HEK293 (cell line): ENCODE measurements around the gene SCN5A.

ENCODE experiments used
- CTCF ChIA-PET: fragments of 350-600 bp; formaldehyde crosslinking; extraction: SDS; loops from one replicate; lab custom pipeline; 2021; ENCODE audit warnings: antibody characterized with exemption; lab: Yijun Ruan, JAX
- POLR2A ChIA-PET: fragments of 300-600 bp; formaldehyde crosslinking; extraction: SDS; loops from one replicate; lab custom pipeline; 2020; ENCODE audit warnings: antibody characterized with exemption, inconsistent platforms; lab: Yijun Ruan, JAX
- H3K27ac ChIP-seq: fragments of 200-500 bp; sonication (Bioruptor generic); 2 replicates; pipeline ENCODE4 v1.5.1; 2014; ENCODE audit warnings: low read depth, low read length, control low read depth, inconsistent platforms; ENCODE audit errors: extremely low read depth
- H3K36me3 ChIP-seq, 2 experiments: fragments of 200-500 bp in 1 of 2; sonication (Bioruptor generic) in 1 of 2; 1 replicate in 1 of 2; 2 replicates in 1 of 2; pipeline ENCODE4 v1.5.1; 2014 to 2017; ENCODE audit warnings: inconsistent platforms in 2 of 2, low read length in 2 of 2; ENCODE audit not compliant: control insufficient read depth in 2 of 2, insufficient read depth in 1 of 2
- H3K4me1 ChIP-seq: fragments of 200-500 bp; sonication (Bioruptor generic); 2 replicates; pipeline ENCODE4 v1.5.1; 2014; ENCODE audit warnings: mild to moderate bottlenecking, low read length, inconsistent platforms; ENCODE audit not compliant: control insufficient read depth, insufficient read depth
- H3K4me3 ChIP-seq: 2 replicates; pipeline ENCODE4 v1.5.1; 2011; ENCODE audit warnings: low read depth, mild to moderate bottlenecking, control low read depth, low read length, moderate library complexity
- H3K9me3 ChIP-seq: fragments of 200-500 bp; sonication (Bioruptor generic); 2 replicates; pipeline ENCODE4 v1.5.1; 2014; ENCODE audit warnings: low read depth, low read length, inconsistent platforms; ENCODE audit not compliant: control insufficient read depth, insufficient read depth
- BCL6B ChIP-seq: fragments of 450-650 bp; formaldehyde crosslinking; IDR thresholded peaks from 2 replicates; pipeline ENCODE4 v1.5.1; 2017; ENCODE audit warnings: missing biosample characterization, missing genetic modification characterization
- EGR2 ChIP-seq: fragments of 450-650 bp; formaldehyde crosslinking; IDR thresholded peaks from 2 replicates; pipeline ENCODE4 v1.5.1; 2016; ENCODE audit warnings: low read depth, missing biosample characterization, missing genetic modification characterization
- KLF8 ChIP-seq: fragments of 450-650 bp; formaldehyde crosslinking; IDR thresholded peaks from 2 replicates; pipeline ENCODE4 v1.5.1; 2016; ENCODE audit warnings: missing biosample characterization, missing genetic modification characterization
- ZFHX2 ChIP-seq: fragments of 450-650 bp; formaldehyde crosslinking; conservative IDR thresholded peaks from 2 replicates; pipeline ENCODE4 v1.5.1; 2016; ENCODE audit warnings: missing biosample characterization, missing genetic modification characterization
- ZNF148 ChIP-seq: fragments of 450-650 bp; formaldehyde crosslinking; IDR thresholded peaks from 2 replicates; pipeline ENCODE4 v1.5.0; 2017; ENCODE audit warnings: missing biosample characterization, missing genetic modification characterization, borderline replicate concordance
- ZNF23 ChIP-seq: fragments of 450-650 bp; formaldehyde crosslinking; IDR thresholded peaks from 2 replicates; pipeline ENCODE4 v1.5.1; 2016; ENCODE audit warnings: missing biosample characterization, missing genetic modification characterization, borderline replicate concordance
- ZNF350 ChIP-seq: fragments of 450-650 bp; formaldehyde crosslinking; IDR thresholded peaks from 2 replicates; pipeline ENCODE4 v1.5.0; 2017; ENCODE audit warnings: missing biosample characterization, mild to moderate bottlenecking, missing genetic modification characterization
- ZNF37A ChIP-seq: fragments of 450-650 bp; IDR thresholded peaks from 2 replicates; pipeline ENCODE4 v1.5.1; 2018; ENCODE audit warnings: missing biosample characterization, missing genetic modification characterization
- ZNF639 ChIP-seq: fragments of 450-650 bp; formaldehyde crosslinking; IDR thresholded peaks from 2 replicates; pipeline ENCODE4 v1.5.1; 2016; ENCODE audit warnings: missing biosample characterization, missing genetic modification characterization
- ZNF777 ChIP-seq: fragments of 450-650 bp; formaldehyde crosslinking; IDR thresholded peaks from 2 replicates; pipeline ENCODE4 v1.5.1; 2017; ENCODE audit warnings: missing biosample characterization, missing genetic modification characterization, borderline replicate concordance
- ZSCAN4 ChIP-seq: fragments of 450-650 bp; formaldehyde crosslinking; IDR thresholded peaks from 2 replicates; pipeline ENCODE4 v1.5.1; 2017; ENCODE audit warnings: missing biosample characterization, missing genetic modification characterization

Gene SCN5A

GRCh38 chr3:38586546-38587520 lies 62.7 kb downstream of the SCN5A start:
- CTCF ChIA-PET, result interaction anchor here (0.6 kb wide), 1 partner anchor 76 kb away, joined by 3 read pairs; no protein-coding TSS in a partner anchor
- Histone ChIP-seq H3K4me3 (no peak overlapping the region), H3K9me3 (no peaks in the 10 kb centered on the region), H3K27ac (no peak overlapping the region), H3K36me3 (no peaks in the 10 kb centered on the region), H3K4me1 (no peaks in the 10 kb centered on the region)
- TF ChIP-seq ZNF37A (tag by site-specific recombination) (no peak), ZFHX2 (0 out of 2 replicates have a peak, but pooled peaks have one; percentile 21), EGR2 (tag by site-specific recombination) (peak; percentile 41; the same call in 1 of the 2 replicates), ZNF148 (tag by site-specific recombination) (no peak), BCL6B (tag by site-specific recombination) (no peak)
- POLR2A ChIA-PET, result no interaction called here

- TF ChIP-seq ZNF23 (tag by site-specific recombination) (no peak), ZNF639 (tag by site-specific recombination) (no peak), KLF8 (tag by site-specific recombination) (no peak), ZNF350 (tag by site-specific recombination) (no peak), ZSCAN4 (no peak), ZNF777 (tag by site-specific recombination) (no peak), ZNF148 (tag by site-specific recombination) (no peak)
Observed at GRCh38 chr3:38585791-38586420, 63.6 kb downstream of the SCN5A start.

More at GRCh38 chr3:38585791-38586420, 63.6 kb downstream of the SCN5A start:
- Histone ChIP-seq H3K9me3 (no peaks in the 10 kb centered on the region), H3K36me3 (no peaks in the 10 kb centered on the region), H3K27ac (no peak overlapping the region), H3K4me1 (no peaks in the 10 kb centered on the region), H3K4me3 (no peak overlapping the region)
- POLR2A ChIA-PET, result no interaction called here
- CTCF ChIA-PET, result interaction anchor here (0.7 to 0.8 kb wide), 2 partner anchors 64 to 268 kb away, joined by 3 read pairs; no protein-coding TSS in a partner anchor
